EL (cell line): ENCODE data around the gene RCOR1.

Experiments
- DNase-seq: peaks from one replicate; pipeline ENCODE4 v3.0.0-alpha.2; 2016

Gene RCOR1

GRCh38 chr14:102778338-102779083 is 186.1 kb downstream of the RCOR1 start:
- DNase-seq = peak; percentile 35

DNA sequence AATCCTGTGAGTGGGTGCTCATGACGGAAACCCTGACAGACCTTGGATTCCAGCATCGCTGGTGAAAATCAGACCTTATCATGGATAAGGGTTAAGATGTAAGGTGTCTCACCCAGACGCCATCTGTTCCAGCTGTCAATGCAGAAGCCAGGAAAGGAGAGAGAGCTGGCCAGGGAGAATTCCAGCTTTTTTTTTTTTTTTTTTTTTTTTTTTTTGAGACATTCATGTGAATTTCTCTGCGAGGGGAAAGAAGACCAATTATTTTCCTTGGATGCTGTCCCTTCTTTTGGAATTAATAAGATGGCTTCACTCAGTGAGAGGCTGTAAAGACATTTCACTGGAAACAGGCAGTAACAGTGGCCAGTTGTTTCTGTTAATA is 186.6 kb downstream of the RCOR1 start:
- no peak for DNase-seq

- no peak for DNase-seq
Observed at GRCh38 chr14:102779574-102780315, 187.3 kb downstream of the RCOR1 start.
